GM18907 (cell line): Measurements from ENCODE around the gene TMC6.

Source experiments
- ATAC-seq: cut with Tn5 transposase; IDR thresholded peaks from one replicate; pipeline ENCODE4 v1.9.1; 2021; ENCODE audit warnings: mild to moderate bottlenecking, moderate library complexity; ENCODE audit not compliant: unreplicated experiment

Gene TMC6

DNA sequence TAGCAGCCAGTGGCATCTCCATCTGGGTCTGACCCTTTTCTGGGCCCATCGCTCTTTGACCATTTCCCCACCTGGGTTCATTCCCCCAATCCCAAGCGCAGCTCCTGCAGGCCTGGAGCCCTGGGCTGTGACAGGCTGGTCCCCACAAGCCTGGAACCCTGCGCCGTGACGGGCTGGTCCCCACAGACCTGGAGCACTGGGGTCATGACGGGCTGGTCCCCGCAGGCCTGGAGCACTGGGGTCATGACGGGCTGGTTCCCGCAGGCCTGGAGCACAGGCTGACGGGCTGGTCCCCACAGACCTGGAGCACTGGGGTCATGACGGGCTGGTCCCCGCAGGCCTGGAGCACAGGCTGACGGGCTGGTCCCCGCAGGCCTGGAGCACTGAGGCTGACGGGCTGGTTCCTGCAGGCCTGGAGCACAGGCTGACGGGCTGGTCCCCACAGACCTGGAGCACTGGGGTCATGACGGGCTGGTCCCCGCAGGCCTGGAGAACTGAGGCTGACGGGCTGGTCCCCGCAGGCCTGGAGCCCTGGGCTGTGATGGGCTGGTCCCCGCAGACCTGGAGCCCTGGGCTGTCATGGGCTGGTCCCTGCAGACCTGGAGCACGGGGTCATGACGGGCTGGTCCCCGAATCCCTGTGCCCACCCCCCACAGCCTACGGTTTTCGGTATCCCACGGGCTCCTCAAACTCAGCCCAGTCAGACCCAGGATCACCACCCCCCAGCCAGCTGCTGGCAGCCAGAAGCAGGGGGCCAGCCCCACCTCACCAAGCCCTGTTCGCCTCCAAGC lies 16.6 kb downstream of the TMC6 start:
- no peak for ATAC-seq

- ATAC-seq, result no peak
Observed at GRCh38 chr17:78111016-78111726, 17.4 kb downstream of the TMC6 start.

DNA sequence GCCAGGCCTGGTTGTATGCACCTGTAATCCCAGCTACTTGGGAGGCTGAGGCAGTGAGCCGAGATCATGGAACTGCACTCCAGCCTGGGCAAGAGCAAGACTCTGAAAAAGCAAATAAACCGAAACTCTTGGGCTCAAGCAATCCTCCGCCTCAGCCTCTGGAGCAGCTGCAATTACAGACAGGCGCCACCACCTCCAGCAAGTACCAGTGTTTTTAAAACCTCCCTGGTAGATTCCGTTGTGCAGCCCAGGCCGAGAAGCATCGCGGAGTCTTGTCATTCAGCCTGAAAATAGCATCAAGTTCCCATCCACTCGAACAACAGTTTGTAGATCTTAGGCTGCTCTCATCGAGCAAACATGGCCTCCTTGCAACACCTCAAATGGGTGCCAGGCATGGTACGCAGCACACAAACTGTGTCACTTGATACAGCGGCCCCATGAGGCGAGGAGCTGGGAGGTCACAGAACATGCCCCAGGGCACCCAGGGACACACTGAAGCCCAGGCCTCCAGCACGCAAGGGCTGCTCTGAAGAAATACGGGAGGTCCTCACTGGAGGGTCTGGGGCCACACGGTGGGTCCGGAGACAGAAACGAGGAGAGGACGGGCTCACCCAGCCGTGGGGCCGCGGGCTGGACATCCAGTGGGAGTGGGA lies 18.1 kb downstream of the TMC6 start:
- no peak for ATAC-seq

DNA sequence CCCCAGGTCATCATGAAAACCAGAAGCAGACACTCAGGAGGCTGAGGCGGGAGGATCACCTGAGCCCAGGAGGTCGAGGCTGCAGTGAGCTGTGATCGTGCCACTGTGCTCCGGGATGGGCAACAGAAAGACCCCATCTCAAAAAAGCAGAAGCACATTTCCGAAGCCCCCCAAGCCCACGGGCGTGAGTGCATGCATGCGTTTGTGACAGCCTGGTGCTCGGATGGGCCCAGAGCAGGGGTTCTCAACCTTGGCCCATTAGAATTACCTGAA lies 19.1 kb downstream of the TMC6 start:
- ATAC-seq, result no peak

GRCh38 chr17:78108726-78109488 lies 19.6 kb downstream of the TMC6 start:
- ATAC-seq, result no peak

DNA sequence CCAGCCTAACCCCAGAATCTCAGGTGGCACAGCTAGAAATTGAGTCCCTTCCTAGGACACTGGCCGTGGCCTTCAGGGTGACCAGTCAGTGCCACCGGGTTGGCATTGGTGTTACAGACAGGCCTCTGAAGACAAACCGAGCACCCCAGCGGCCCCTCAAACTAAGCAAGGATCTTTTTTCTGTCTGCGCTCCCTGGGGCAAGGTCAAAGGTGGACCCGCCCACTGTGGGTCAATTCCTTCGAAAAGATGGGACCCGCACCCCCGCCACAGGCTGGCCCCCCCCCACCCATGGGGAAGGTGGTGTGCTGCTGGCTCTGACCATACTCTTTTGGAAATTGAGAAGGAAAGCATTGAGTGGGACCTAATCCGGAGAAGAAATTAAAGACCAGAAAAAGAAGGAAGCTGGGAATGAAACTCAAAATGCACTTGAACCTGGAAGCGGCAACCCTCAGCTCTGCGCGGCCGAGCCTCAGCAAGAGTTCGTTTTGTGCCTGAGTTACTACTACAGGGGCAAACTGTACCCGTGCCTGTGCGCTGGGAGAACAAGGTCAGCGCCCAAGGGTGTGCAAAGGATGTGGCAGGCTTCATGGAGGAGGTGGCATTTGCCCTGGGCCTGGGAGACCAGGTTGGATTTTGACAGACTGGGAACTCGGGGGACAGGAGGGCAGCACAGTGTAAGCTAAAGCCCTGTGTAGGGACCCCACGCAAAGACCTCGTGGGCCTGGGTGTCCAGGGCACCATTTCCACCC lies 20.4 kb downstream of the TMC6 start:
- ATAC-seq, result no peak

DNA sequence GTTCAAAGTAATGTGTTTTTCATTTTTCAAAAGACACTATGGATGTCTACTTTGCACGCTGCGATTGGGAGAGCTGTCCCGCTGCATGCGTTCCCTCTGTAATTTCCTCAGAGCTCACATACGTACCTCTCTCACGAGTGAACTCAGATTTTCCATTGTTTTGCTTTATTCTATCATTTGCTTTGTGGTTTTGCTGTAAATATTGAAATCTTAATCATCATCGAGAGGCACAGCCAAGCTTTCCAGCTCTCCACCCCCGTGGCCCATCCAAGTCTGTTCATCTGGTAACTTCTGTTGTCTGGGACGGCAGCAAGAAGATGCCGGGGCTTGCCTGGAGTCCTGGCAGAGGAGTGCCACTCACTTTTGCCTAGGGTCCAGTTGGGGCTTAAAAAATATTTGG lies 21.1 kb downstream of the TMC6 start:
- no peak for ATAC-seq

DNA sequence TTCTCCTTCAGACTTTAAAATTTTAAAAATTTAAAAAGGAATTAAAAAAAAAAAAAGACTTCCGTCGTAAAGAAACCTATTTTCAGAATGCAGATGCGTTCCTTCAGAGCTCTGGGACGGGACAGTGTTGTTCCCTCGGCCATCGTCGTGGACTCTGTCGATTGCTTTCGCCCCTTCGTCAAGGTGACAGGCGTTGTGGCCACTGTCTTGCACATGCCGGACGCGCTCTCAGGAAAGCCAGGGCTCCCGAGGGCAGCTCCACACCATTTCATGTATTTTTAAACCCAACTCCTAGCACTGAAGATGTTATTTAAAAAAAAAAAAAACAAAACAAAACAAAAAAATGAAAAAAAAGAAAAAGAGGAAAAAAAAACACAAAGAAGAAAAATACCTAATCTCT lies 22.3 kb downstream of the TMC6 start:
- ATAC-seq, result no peak

- ATAC-seq, result no peak
Observed at GRCh38 chr17:78105551-78105950, 23.0 kb downstream of the TMC6 start.

GRCh38 chr17:78105101-78105500 lies 23.5 kb downstream of the TMC6 start:
- no peak for ATAC-seq

DNA sequence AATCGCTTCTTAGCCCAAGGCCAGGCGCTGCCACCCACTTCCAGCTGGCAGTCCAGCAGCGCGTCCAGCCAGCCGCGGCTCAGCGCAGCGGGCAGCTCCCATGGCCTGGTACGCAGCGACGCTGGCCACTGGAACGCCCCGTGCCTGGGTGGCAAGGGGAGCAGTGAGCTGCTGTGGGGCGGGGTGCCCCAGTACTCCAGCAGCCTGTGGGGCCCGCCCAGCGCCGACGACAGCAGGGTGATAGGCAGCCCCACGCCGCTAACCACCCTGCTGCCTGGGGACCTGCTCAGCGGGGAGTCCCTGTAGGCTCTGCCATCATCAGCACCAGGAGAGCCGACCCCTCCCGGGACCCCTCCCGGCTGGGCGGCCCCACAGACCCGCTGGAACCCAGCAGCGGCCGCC lies 24.0 kb downstream of the TMC6 start:
- no peak for ATAC-seq

DNA sequence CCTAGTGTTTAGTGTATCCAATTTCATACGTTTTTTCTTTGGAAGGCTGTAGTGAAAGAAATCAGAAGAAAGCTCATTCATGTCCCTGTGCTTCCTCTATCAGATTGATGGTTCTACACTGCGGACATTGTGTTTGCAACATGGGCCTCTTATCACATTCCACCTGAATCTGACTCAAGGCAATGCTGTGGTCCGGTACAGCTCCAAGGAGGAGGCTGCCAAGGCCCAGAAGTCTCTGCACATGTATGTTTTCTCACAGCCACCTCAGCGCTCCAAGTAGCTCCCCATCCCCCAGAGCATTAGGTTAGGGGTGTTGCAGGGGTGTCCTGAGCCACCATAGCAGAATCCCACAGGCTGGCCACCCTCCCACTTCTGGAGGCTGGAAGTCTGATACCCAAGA lies 25.2 kb downstream of the TMC6 start:
- no peak for ATAC-seq

GRCh38 chr17:78101542-78101941 lies 27.0 kb downstream of the TMC6 start:
- no peak for ATAC-seq

- ATAC-seq, result no peak
Observed at GRCh38 chr17:78101112-78101511, 27.4 kb downstream of the TMC6 start.

GRCh38 chr17:78096093-78096492 lies 32.5 kb downstream of the TMC6 start:
- ATAC-seq, result no peak

GRCh38 chr17:78095035-78095434 lies 33.5 kb downstream of the TMC6 start:
- no peak for ATAC-seq

GRCh38 chr17:78092794-78093324 lies 35.7 kb downstream of the TMC6 start:
- ATAC-seq, result no peak

DNA sequence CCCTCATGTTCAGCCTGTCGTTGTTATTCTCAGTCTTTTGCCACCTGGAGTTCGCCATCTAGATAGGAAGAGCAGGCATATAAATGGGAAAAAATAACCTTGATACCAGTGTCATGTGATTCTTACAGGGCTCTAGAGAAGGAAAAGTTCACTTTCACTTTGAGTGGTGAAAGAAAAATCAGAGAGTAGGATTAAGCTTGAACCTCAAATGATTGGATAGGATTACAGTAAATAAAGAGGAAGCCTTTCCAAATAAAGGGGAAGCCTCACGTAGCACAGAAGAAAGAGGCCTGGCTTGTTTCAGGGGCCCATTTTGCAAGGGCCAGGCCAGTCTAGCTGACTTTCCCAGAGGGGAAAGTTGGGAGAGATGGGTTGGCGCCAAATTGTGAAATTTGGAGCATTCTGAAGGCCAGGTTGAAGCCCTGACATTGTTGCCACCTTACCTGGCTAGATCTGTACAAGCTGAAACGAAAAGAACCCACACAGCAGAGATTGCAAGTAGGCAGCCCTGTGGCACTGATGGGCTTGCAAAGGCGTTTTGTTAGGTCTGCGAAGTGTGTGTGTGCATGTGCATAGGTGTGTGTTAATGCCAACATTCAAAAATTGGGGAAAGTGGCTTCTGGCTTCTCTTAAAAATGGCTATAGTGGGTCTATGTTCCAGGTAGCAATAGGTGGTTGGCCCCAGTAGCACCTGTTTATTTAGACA lies 38.8 kb downstream of the TMC6 start:
- no peak for ATAC-seq

DNA sequence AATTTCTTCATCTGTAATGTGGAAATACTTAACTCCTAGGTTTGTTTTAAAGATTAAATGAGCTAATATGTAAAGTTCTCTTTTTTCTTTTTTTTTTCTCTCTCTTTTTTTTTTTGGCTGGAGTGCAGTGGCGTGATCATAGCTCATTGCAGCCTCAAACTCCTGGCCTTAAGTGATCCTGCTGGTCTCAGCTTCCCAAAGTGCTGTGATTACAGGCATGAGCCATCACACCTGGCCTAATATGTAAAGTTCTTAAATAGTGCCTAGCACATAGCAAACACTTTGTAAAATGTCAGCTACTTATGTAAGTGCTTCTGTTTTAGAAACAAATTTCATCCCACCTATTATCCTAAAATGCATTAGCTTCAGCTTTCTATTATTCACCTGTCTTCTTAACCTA lies 40.0 kb downstream of the TMC6 start:
- no peak for ATAC-seq

- no peak for ATAC-seq
Observed at GRCh38 chr17:78086740-78087139, 41.8 kb downstream of the TMC6 start.
